A549 (cell line): ENCODE results near the gene VPS37B. TPM values are rescaled to one million over a fixed set of nuclear protein-coding genes. Genes with fewer than 3 reads are reported as not detected.

Experiments
- ATAC-seq, 2 experiments: fragments of 200-7000 bp in 1 of 2; fragments of >200 bp in 1 of 2; cut with Nextera tagmentation in 1 of 2; cut with Tn5 transposase in 1 of 2; 3 replicates each; pipeline versions ENCODE4 v1.8.0 to v1.9.1; 2018 to 2020; ENCODE audit warnings: mild to moderate bottlenecking in 1 of 2, moderate library complexity in 1 of 2
- CTCF ChIA-PET: fragments of 300-600 bp; sonication (Branson Sonifier 250); formaldehyde crosslinking; extraction: SDS; loops from one replicate; lab custom pipeline; 2021; ENCODE audit warnings: antibody characterized with exemption, inconsistent platforms; lab: Yijun Ruan, JAX
- POLR2A ChIA-PET: fragments of 350-600 bp; formaldehyde crosslinking; extraction: SDS; loops from one replicate; lab custom pipeline; 2021; ENCODE audit warnings: antibody characterized with exemption, inconsistent platforms; lab: Yijun Ruan, JAX
- DNase-seq, 2 experiments: peaks; one replicate each; pipeline versions ENCODE4 v3.0.0 to v3.0.0-alpha.2; 2011 to 2016; ENCODE audit warnings: low read depth in 1 of 2, low spot score in 1 of 2
- FAIRE-seq: peaks from 2 replicates; lab custom pipeline; 2011; peaks lifted over from hg19 to GRCh38; lab: Jason Lieb, UNC
- H3K27ac ChIP-seq, 2 experiments: fragments of >200 bp; sonication (Bioruptor Twin); formaldehyde crosslinking; 3 replicates each; pipeline ENCODE4 v1.5.1; 2016 to 2017
- H3K4me1 ChIP-seq: fragments of >200 bp; sonication (Bioruptor Twin); formaldehyde crosslinking; 3 replicates; pipeline ENCODE4 v1.6.1; 2016
- H3K4me2 ChIP-seq: fragments of >200 bp; sonication (Bioruptor Twin); formaldehyde crosslinking; 3 replicates; pipeline ENCODE4 v1.6.1; 2016
- H3K4me3 ChIP-seq: fragments of >200 bp; sonication (Bioruptor Twin); formaldehyde crosslinking; 3 replicates; pipeline ENCODE4 v1.5.1; 2016
- H3K9me3 ChIP-seq: fragments of >200 bp; sonication (Bioruptor Twin); formaldehyde crosslinking; 3 replicates; pipeline ENCODE4 v1.6.1; 2016
- CEBPB ChIP-seq, 2 experiments: fragments of >200 bp in 1 of 2; sonication (Bioruptor Twin) in 1 of 2; formaldehyde crosslinking in 1 of 2; IDR thresholded peaks; 2 replicates each; pipeline ENCODE4 v1.6.1; 2012 to 2016
- EHF ChIP-seq: fragments of 250-450 bp; sonication (Bioruptor Pico); IDR thresholded peaks from 2 replicates; pipeline ENCODE4 v1.5.0; 2020; ENCODE audit warnings: mild to moderate bottlenecking
- FOSL2 ChIP-seq, 2 experiments: fragments of 450-650 bp in 1 of 2; fragments of >200 bp in 1 of 2; sonication (Bioruptor Twin) in 1 of 2; formaldehyde crosslinking; IDR thresholded peaks; 2 replicates each; pipeline versions ENCODE4 v1.5.0 to v1.6.1; 2016 to 2020; ENCODE audit warnings: mild to moderate bottlenecking in 1 of 2, moderate library complexity in 1 of 2
- HES2 ChIP-seq: fragments of >200 bp; sonication (Bioruptor Twin); formaldehyde crosslinking; IDR thresholded peaks from 2 replicates; pipeline ENCODE4 v1.6.1; 2016
- HMGXB4 ChIP-seq: fragments of 250-450 bp; sonication (Bioruptor Pico); IDR thresholded peaks from 2 replicates; pipeline ENCODE4 v1.5.0; 2021; ENCODE audit warnings: mild to moderate bottlenecking, moderate library complexity, borderline replicate concordance
- HOXA7 ChIP-seq: fragments of 250-450 bp; sonication (Bioruptor Pico); IDR thresholded peaks from 2 replicates; pipeline ENCODE4 v1.5.0; 2020; ENCODE audit warnings: mild to moderate bottlenecking, moderate library complexity
- JUN ChIP-seq, 2 experiments: fragments of >200 bp; sonication (Bioruptor Twin); formaldehyde crosslinking; IDR thresholded peaks; 2 replicates in 1 of 2; 3 replicates in 1 of 2; pipeline ENCODE4 v1.6.1; 2016 to 2017
- JUNB ChIP-seq: fragments of >200 bp; sonication (Bioruptor Twin); formaldehyde crosslinking; IDR thresholded peaks from 2 replicates; pipeline ENCODE4 v1.6.1; 2016
- KDM5A ChIP-seq: fragments of 200-600 bp; sonication (generic); IDR thresholded peaks from 2 replicates; pipeline ENCODE4 v1.6.1; 2016; ENCODE audit warnings: antibody characterized with exemption, mild to moderate bottlenecking
- MAFK ChIP-seq: fragments of 450-650 bp; IDR thresholded peaks from 2 replicates; pipeline ENCODE4 v1.6.1; 2014; ENCODE audit not compliant: partially characterized antibody
- POLR2A ChIP-seq: IDR thresholded peaks from 2 replicates; pipeline ENCODE4 v1.6.1; 2012; ENCODE audit warnings: mild to moderate bottlenecking, low read length
- RCOR1 ChIP-seq: fragments of 150-350 bp; IDR thresholded peaks from 2 replicates; pipeline ENCODE4 v1.6.1; 2014; ENCODE audit warnings: antibody characterized with exemption, low read length, low read depth
- REST ChIP-seq: fragments of 200-600 bp; sonication (generic); IDR thresholded peaks from 2 replicates; pipeline ENCODE4 v1.6.1; 2016; ENCODE audit warnings: antibody characterized with exemption, mild to moderate bottlenecking, moderate library complexity
- USF2 ChIP-seq: fragments of 450-650 bp; IDR thresholded peaks from 2 replicates; pipeline ENCODE4 v1.6.1; 2014; ENCODE audit warnings: antibody characterized with exemption
- WGBS: methylation state at CpG from one replicate; pipeline ENCODE4 v1.1.6; 2017; ENCODE audit errors: missing lambda C conversion rate; 5-methylcytosine and 5-hydroxymethylcytosine counted together
- polyA plus RNA-seq, 4 experiments: library from polyadenylated mRNA; depleted of rRNA in 3 of 4; stranded (reverse); fragments of >200 nt; fragmentation: RNase III in 1 of 4; extraction: RNeasy Plus Mini Kit Qiagen cat#74134 plus additional on column Dnase treatment in 1 of 4; gene quantifications; 2 replicates in 3 of 4; 3 replicates in 1 of 4; pipeline ENCODE4 v1.2.3, GENCODE V29; 2011 to 2017

The VPS37B gene
- polyA plus RNA-seq, 2 of the 4 experiments (the other 2 are of a cell fraction): 17.0 to 18.6 TPM

- Histone ChIP-seq H3K9me3 (no peaks in the 10 kb centered on the region), H3K27ac (peak overlapping the region; percentile 41 to 72), H3K4me2 (peak overlapping the region; percentile 78), H3K4me3 (no peak overlapping the region), H3K4me1 (peaks cover 76% of the 10 kb centered on the region)
- ATAC-seq: peak in 1 of 2 experiments; percentile 7; a peak in 1 of 6 replicates
- no peak for TF ChIP-seq KDM5A
- TF ChIP-seq CEBPB (IDR thresholded peaks at IDR 0.05): peak; percentile 36 to 40; a peak in 1 of 4 replicates
- TF ChIP-seq HOXA7 (CRISPR knock-in tag): no peak
- no peak for TF ChIP-seq RCOR1
- TF ChIP-seq HMGXB4 (CRISPR knock-in tag): no peak
- TF ChIP-seq FOSL2 (IDR thresholded peaks at IDR 0.05): no peak
- TF ChIP-seq FOSL2 (CRISPR knock-in tag; IDR thresholded peaks at IDR 0.05): peak; percentile 40; the same call in 1 of the 2 replicates
- 0 out of 2 replicates have a peak, but pooled peaks have one; percentile 14 for TF ChIP-seq JUNB
- 35% methylated on average over 10 of the region's 10 CpGs for WGBS
- ChIA-PET CTCF (interaction anchor here (0.7 to 8.0 kb wide), 13 partner anchors 9 to 346 kb away, joined by 3 to 51 read pairs (median 5); partner anchors contain the start of gene OGFOD2), POLR2A (interaction anchor here (0.6 kb wide), 3 partner anchors 11 to 66 kb away, joined by 3 to 5 read pairs (median 3); no protein-coding TSS in a partner anchor)
- DNase-seq: peak in 1 of 2 experiments; percentile 52
- FAIRE-seq: no peak
These were observed 4.0 kb downstream of the VPS37B start for GRCh38 chr12:122891661-122892525.

GRCh38 chr12:122889761-122890520, 6.0 kb downstream of the VPS37B start:
- ChIA-PET CTCF (interaction anchor here (1.2 to 8.0 kb wide), 7 partner anchors 9 to 61 kb away, joined by 3 to 51 read pairs (median 6); no protein-coding TSS in a partner anchor), POLR2A (no interaction called here)
- DNase-seq: no peak
- peaks cover 88% of the 10 kb centered on the region for H3K4me1 ChIP-seq
- ATAC-seq: no peak
- no peak overlapping the region for H3K4me2 ChIP-seq
- H3K27ac ChIP-seq: peak overlapping the region in 1 of 2 experiments; percentile 25; a peak in 1 of 6 replicates
- FAIRE-seq: no peak
- TF ChIP-seq REST (no peak), EHF (CRISPR knock-in tag) (no peak)
- H3K9me3 ChIP-seq: no peaks in the 10 kb centered on the region
- H3K4me3 ChIP-seq: no peak overlapping the region
- 91% methylated on average over 13 of the region's 13 CpGs for WGBS

- 0 out of 3 replicates have a peak overlapping the region, but pooled peaks have one; percentile 12 for H3K4me3 ChIP-seq
- ATAC-seq: peak; percentile 72 to 84
- peak overlapping the region; percentile 42 to 84 for H3K27ac ChIP-seq
- H3K4me2 ChIP-seq: peak overlapping the region; percentile 79
- no peak for FAIRE-seq
- no peaks in the 10 kb centered on the region for H3K9me3 ChIP-seq
- no peak for TF ChIP-seq POLR2A
- peak in 1 of 2 experiments; percentile 19; a peak in 1 of 4 replicates for TF ChIP-seq CEBPB (IDR thresholded peaks at IDR 0.05)
- no peak for TF ChIP-seq HES2
- peak; percentile 43 for TF ChIP-seq MAFK
- no peak for TF ChIP-seq HMGXB4 (CRISPR knock-in tag)
- TF ChIP-seq JUN (IDR thresholded peaks at IDR 0.05): no peak
- TF ChIP-seq USF2: no peak
- no peak for TF ChIP-seq KDM5A
- peak; percentile 74 to 84 for DNase-seq
- WGBS: 13% methylated on average over 12 of the region's 12 CpGs
- peaks cover 78% of the 10 kb centered on the region for H3K4me1 ChIP-seq
- ChIA-PET CTCF (interaction anchor here (0.6 to 8.0 kb wide), 16 partner anchors 7 to 1432 kb away, joined by 3 to 51 read pairs (median 4); no protein-coding TSS in a partner anchor), POLR2A (interaction anchor here (0.6 to 0.8 kb wide), 2 partner anchors 345 to 615 kb away, joined by 3 read pairs; partner anchors contain the start of gene MTRFR)
These were observed 7.6 kb downstream of the VPS37B start for GRCh38 chr12:122888232-122888752.
